Esophagus muscularis mucosa (tissue), 4 donors: ENCODE measurements around the gene EVX2. TPM values are rescaled to one million over a fixed set of nuclear protein-coding genes. Genes with fewer than 3 reads are reported as not detected.

Source experiments
- DNase-seq: peaks from one replicate; pipeline ENCODE4 v3.0.0-alpha.2; 2017; ENCODE audit errors: extremely low spot score
- H3K27ac ChIP-seq, 4 donors: fragments of 200-600 bp; sonication (generic); replicated peaks in 1 of 4; 1 replicate in 3 of 4; 2 replicates in 1 of 4; pipeline ENCODE4 v1.5.1; 2016 to 2019; ENCODE audit warnings: mild to moderate bottlenecking in 1 of 4
- H3K27me3 ChIP-seq, 4 donors: fragments of 200-600 bp; sonication (generic); one replicate each; pipeline versions ENCODE4 v1.5.1 to v1.6.0; 2016 to 2019
- H3K36me3 ChIP-seq, 4 donors: fragments of 200-600 bp; sonication (generic); one replicate each; pipeline ENCODE4 v1.5.1; 2016 to 2019
- H3K4me1 ChIP-seq, 4 donors: fragments of 200-600 bp; sonication (generic); one replicate each; pipeline ENCODE4 v1.5.1; 2016 to 2019
- H3K4me3 ChIP-seq, 4 donors: fragments of 200-600 bp; sonication (generic); 1 replicate in 2 of 4; 2 replicates in 2 of 4; pipeline ENCODE4 v1.5.1; 2016 to 2019; ENCODE audit warnings: mild to moderate bottlenecking in 4 of 4, moderate library complexity in 1 of 4
- H3K9me3 ChIP-seq, 4 donors: fragments of 200-600 bp; sonication (generic); 1 replicate in 3 of 4; 2 replicates in 1 of 4; pipeline ENCODE4 v1.5.1; 2016 to 2019
- EP300 ChIP-seq: sonication (generic); formaldehyde crosslinking; IDR thresholded peaks from one replicate; pipeline ENCODE4 v1.6.1; 2017; ENCODE audit warnings: antibody characterized with exemption
- POLR2A ChIP-seq: fragments of 450-650 bp; IDR thresholded peaks from one replicate; pipeline ENCODE4 v1.6.1; 2017; ENCODE audit warnings: antibody characterized with exemption, moderate library complexity, mild to moderate bottlenecking, low read depth
- POLR2AphosphoS5 ChIP-seq, 2 donors: sonication (generic); formaldehyde crosslinking; IDR thresholded peaks; one replicate each; pipeline ENCODE4 v1.6.1; 2017; ENCODE audit warnings: antibody characterized with exemption in 2 of 2
- WGBS: methylation state at CpG from one replicate; pipeline ENCODE4 v1.1.5; 2018; 5-methylcytosine and 5-hydroxymethylcytosine counted together
- intact Hi-C: fragments of 100-400 bp; cut with DNase I; formaldehyde crosslinking; loops from one replicate; pipeline ENCODE4 v1.15.1; 2023
- total RNA-seq, 4 donors: library from RNA; depleted of rRNA; stranded (reverse); fragments of >200 nt; gene quantifications; one replicate each; pipeline versions ENCODE4 v1.1.0 to v1.2.1, GENCODE V29; 2016
- TF ChIP-seq, protein P1 (sequence below), 3 experiments: fragments of 200-600 bp in 2 of 3; fragments of 450-650 bp in 1 of 3; sonication (generic) in 2 of 3; IDR thresholded peaks; one replicate each; pipeline ENCODE4 v1.5.1; 2017 to 2019; ENCODE audit warnings: antibody characterized with exemption in 3 of 3, mild to moderate bottlenecking in 2 of 3, moderate library complexity in 1 of 3

EVX2 gene
- total RNA-seq, 4 donors from 2014 or later, result 0.11 TPM; not detected in 3

DNA sequence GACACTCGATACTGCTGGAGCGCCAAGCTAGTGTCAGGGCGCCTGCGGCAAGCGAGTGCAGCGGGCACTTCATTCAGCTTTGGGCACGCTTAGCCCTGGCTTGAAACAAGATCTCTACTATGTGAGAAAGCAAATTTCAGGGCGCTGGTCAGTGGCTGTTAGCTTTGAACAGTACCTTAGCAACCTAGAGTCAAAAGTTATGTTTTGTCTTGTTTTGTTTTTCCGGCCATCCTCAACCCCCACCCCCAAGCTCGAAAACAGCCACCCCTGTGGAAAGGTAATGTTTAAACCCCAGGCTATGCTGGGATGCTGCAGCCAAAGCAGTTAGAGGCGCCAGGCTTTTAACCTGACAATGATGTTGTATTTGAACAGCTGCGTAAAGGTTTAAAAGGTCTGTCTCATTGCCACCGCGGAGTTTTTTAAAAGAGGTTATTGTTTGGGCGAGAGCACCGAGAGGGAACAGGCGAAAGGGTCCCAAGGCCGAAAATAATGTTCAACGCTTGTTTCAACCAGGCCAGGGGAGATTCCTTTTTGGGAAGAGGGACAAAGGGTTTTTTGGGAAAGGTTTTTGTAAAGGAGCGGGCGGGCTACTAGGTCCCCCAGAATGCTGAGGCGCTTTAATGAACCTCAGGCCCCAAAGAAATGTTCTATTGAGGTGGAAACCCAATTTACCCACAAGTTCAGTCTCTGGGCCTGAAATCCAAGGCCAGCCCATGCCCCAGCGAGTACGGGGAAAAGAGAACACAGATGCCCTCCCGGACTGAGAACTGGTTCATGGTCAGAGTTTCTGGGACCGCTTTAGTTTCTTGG is 30.6 kb upstream of the EVX2 start:
- no peak overlapping the region for H3K27ac ChIP-seq
- intact Hi-C loops, result no loop called here
- no peaks in the 10 kb centered on the region for H3K36me3 ChIP-seq
- H3K4me1 ChIP-seq, result peaks cover 5 to 24% (median 15%) of the 10 kb centered on the region in 4 donors
- H3K27me3 ChIP-seq, result peaks cover 5 to 100% (median 96%) of the 10 kb centered on the region in 4 donors
- no peak for DNase-seq
- TF ChIP-seq POLR2A (no peak), EP300 (no peak), POLR2AphosphoS5 (IDR thresholded peaks at IDR 0.05) (no peak)
- TF ChIP-seq, protein P1, sequence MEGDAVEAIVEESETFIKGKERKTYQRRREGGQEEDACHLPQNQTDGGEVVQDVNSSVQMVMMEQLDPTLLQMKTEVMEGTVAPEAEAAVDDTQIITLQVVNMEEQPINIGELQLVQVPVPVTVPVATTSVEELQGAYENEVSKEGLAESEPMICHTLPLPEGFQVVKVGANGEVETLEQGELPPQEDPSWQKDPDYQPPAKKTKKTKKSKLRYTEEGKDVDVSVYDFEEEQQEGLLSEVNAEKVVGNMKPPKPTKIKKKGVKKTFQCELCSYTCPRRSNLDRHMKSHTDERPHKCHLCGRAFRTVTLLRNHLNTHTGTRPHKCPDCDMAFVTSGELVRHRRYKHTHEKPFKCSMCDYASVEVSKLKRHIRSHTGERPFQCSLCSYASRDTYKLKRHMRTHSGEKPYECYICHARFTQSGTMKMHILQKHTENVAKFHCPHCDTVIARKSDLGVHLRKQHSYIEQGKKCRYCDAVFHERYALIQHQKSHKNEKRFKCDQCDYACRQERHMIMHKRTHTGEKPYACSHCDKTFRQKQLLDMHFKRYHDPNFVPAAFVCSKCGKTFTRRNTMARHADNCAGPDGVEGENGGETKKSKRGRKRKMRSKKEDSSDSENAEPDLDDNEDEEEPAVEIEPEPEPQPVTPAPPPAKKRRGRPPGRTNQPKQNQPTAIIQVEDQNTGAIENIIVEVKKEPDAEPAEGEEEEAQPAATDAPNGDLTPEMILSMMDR (IDR thresholded peaks at IDR 0.05), result no peak
- 11% methylated on average over 22 of the region's 26 CpGs for WGBS
- no peak overlapping the region for H3K4me3 ChIP-seq
- H3K9me3 ChIP-seq, result no peaks in the 10 kb centered on the region

DNA sequence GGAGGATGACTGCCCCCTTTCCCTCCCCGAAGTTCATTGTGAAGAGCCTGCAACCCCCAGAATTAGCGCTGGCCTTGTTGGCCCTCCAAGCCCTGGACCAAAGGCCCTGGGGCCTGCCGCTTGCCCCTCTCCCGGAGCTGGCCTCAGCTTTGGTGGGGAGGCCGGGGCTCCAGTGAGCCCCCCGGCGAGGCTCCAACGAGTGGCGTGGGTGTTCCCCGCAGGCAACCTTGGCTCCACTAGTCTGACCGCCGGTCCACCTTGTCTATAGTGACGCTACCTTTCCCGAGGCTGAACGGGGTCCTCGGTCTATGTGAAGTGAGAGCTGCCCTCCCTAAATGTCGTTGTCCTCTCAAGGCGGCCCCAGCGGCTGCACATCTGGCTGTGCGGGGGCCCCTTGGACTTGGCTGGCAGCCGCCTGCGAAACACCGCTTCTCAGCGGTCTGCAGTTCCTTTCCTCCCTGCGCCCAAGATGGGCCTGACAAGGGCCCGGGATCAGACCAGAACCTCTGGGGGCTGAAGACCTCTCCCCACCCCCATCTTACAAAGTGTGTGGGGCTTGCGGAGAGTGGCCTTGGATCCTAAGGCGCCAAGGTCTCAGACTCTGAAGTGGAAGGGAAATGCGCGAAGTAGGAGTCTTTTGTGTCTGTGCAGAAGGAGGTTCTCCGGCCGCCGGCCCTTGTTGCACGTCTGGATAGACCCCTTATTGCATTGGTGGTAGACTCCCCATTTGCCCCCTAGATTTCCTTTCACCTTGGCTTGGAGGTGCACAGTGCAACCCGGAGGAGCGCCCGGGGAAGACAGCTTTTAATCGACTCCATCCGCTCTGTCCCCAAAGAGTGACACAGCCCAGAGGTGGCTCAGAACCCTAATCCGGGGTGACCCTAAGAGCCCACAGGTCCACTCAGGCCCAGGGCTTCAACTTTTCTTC is 28.9 kb upstream of the EVX2 start:
- Histone ChIP-seq H3K4me3 (no peak overlapping the region), H3K27me3 (peaks cover 5 to 100% (median 96%) of the 10 kb centered on the region in 4 donors), H3K36me3 (no peaks in the 10 kb centered on the region), H3K27ac (no peak overlapping the region), H3K9me3 (no peaks in the 10 kb centered on the region), H3K4me1 (peaks cover 11 to 37% (median 31%) of the 10 kb centered on the region in 4 donors)
- 13% methylated on average over 32 of the region's 40 CpGs for WGBS
- no peak for DNase-seq
- intact Hi-C loops, result no loop called here
- TF ChIP-seq POLR2AphosphoS5 (IDR thresholded peaks at IDR 0.05) (no peak), EP300 (no peak), POLR2A (no peak)
- TF ChIP-seq, protein P1 (IDR thresholded peaks at IDR 0.05), result no peak

DNA sequence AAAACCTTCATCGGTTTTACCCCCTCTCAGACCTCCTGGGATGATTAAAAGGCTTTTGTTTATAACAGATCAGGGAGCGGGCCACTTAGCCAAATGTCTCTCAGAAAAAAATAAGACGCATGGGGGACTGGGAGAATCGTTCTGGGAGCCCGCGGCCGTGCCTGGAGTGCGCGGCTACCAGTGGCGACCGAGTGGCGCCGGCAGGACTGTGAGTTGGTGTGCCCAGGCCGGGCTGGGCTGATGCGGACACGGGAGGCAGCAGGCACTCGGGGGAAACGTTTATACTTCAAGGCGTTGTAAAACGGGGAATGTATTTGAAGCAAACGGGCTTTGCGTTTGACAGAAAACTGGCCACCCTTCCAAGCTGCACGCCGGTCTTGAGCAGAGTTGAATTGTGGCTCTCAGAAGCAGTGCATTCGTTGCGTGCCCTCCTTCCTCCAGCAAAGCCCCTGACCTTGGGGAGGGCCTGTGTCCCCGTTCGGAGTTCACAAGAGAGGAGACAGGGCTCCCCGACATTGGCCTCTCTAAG is 28.1 kb upstream of the EVX2 start:
- Histone ChIP-seq H3K36me3 (no peaks in the 10 kb centered on the region), H3K4me1 (peaks cover 14 to 42% (median 35%) of the 10 kb centered on the region in 4 donors), H3K9me3 (no peaks in the 10 kb centered on the region), H3K4me3 (no peak overlapping the region), H3K27ac (no peak overlapping the region), H3K27me3 (peaks cover 8 to 99% (median 93%) of the 10 kb centered on the region in 4 donors)
- intact Hi-C loops, result no loop called here
- TF ChIP-seq EP300 (no peak), POLR2AphosphoS5 (IDR thresholded peaks at IDR 0.05) (no peak), POLR2A (no peak)
- TF ChIP-seq, protein P1 (IDR thresholded peaks at IDR 0.05), result no peak
- no peak for DNase-seq
- 7% methylated on average over 26 of the region's 29 CpGs for WGBS

DNA sequence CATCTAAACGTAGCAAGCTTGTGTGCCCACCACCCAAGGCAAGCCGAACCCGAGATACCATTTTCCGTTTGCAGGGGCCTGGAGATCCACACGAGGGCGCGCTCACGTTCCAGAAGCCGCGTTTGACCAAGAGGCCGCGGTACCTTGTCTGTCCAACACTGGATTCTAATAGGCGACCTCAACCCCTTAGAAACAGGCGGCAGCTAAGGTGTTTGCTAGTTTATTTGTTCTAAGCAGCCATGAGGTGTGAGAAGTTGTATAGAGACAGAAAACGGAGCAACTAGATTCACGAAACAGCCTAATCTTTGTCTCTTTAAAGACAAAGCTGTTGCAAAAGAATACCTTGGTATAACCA is 27.5 kb upstream of the EVX2 start:
- no peak overlapping the region for H3K27ac ChIP-seq
- no peaks in the 10 kb centered on the region for H3K9me3 ChIP-seq
- TF ChIP-seq POLR2A, result no peak
- TF ChIP-seq POLR2AphosphoS5 (IDR thresholded peaks at IDR 0.05), result peak in 1 of 2 donors; percentile 12
- TF ChIP-seq EP300, result no peak
- TF ChIP-seq, protein P1 (IDR thresholded peaks at IDR 0.05), result peak in 2 of 3 experiments; percentile 29 to 47
- WGBS, result 5% methylated on average over 16 of the region's 16 CpGs
- H3K27me3 ChIP-seq, result peaks cover 6 to 99% (median 93%) of the 10 kb centered on the region in 4 donors
- no peak for DNase-seq
- no peaks in the 10 kb centered on the region for H3K36me3 ChIP-seq
- intact Hi-C loops, result no loop called here
- H3K4me1 ChIP-seq, result peaks cover 16 to 44% (median 39%) of the 10 kb centered on the region in 4 donors
- no peak overlapping the region for H3K4me3 ChIP-seq
